Spinal cord (tissue), 10 donors: Measurements from ENCODE around the gene NTRK2. TPM values are rescaled to one million over a fixed set of nuclear protein-coding genes. Genes with fewer than 3 reads are reported as not detected.

Experiments
- DNase-seq, 6 donors: peaks; one replicate each; pipeline versions ENCODE4 v3.0.0 to v3.0.0-alpha.2; 2013 to 2015; ENCODE audit warnings: low spot score in 6 of 6, low read depth in 4 of 6
- H3K27ac ChIP-seq: one replicate; pipeline ENCODE4 v1.5.1; 2013; ENCODE audit warnings: low read depth, low read length, control low read depth
- H3K27me3 ChIP-seq: one replicate; pipeline ENCODE4 v1.6.1; 2013; ENCODE audit warnings: low read length; ENCODE audit not compliant: control insufficient read depth, insufficient read depth
- H3K36me3 ChIP-seq: one replicate; pipeline ENCODE4 v1.6.1; 2013; ENCODE audit warnings: low read length; ENCODE audit not compliant: control insufficient read depth, insufficient read depth
- H3K4me1 ChIP-seq: one replicate; pipeline ENCODE4 v1.6.1; 2013; ENCODE audit warnings: low read length; ENCODE audit not compliant: control insufficient read depth, insufficient read depth
- H3K4me3 ChIP-seq: one replicate; pipeline ENCODE4 v1.5.1; 2013; ENCODE audit warnings: low read depth, low read length, control low read depth
- H3K9me3 ChIP-seq: one replicate; pipeline ENCODE4 v1.6.1; 2013; ENCODE audit warnings: low read length; ENCODE audit not compliant: control insufficient read depth, insufficient read depth
- WGBS: methylation state at CpG from one replicate; pipeline ENCODE4 v1.1.5; 2013; ENCODE audit warnings: missing lambda C conversion rate; ENCODE audit not compliant: insufficient coverage; 5-methylcytosine and 5-hydroxymethylcytosine counted together
- polyA plus RNA-seq, 2 donors: library from polyadenylated mRNA; unstranded; fragments of 120-200 nt; gene quantifications; one replicate each; pipeline ENCODE4 v1.2.1, GENCODE V29; 2013; ENCODE audit not compliant: insufficient read length in 2 of 2
- total RNA-seq, 2 donors: library from RNA; depleted of rRNA in 1 of 2; stranded (reverse); fragments of 120-200 nt in 1 of 2; fragments of >200 nt in 1 of 2; gene quantifications; one replicate each; pipeline versions ENCODE4 v1.2.3 to v1.2.4, GENCODE V29; 2013 to 2014
- donor health status: healthy.

NTRK2 gene
- total and polyA plus RNA-seq, 4 donors, result 119 to 185 (median 146) TPM

DNA sequence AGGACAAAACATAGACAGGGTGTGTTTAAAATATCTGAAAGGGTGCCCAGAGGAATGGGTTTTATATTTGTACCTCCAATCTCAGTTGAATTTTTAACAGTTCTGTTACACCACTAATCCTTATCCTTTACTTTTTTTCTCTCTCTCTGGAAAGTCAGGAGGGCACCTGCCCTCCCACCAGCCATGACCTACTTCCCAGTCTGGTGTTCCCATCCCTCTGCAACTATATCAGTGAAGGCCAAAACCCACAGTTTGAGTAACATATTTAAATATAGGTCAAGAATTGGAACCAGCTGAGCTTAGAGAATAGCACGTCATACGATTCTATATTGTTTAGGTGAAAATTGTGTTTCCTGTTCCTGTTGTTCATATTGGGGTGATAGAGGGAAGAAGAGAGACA, 229.8 kb downstream of the NTRK2 start:
- Histone ChIP-seq H3K36me3 (no peaks in the 10 kb centered on the region), H3K4me3 (no peak overlapping the region), H3K4me1 (peaks cover 17% of the 10 kb centered on the region), H3K27ac (no peak overlapping the region), H3K9me3 (no peaks in the 10 kb centered on the region), H3K27me3 (no peaks in the 10 kb centered on the region)
- WGBS, result 86% methylated on average over 2 of the region's 2 CpGs
- DNase-seq, result no peak

DNA sequence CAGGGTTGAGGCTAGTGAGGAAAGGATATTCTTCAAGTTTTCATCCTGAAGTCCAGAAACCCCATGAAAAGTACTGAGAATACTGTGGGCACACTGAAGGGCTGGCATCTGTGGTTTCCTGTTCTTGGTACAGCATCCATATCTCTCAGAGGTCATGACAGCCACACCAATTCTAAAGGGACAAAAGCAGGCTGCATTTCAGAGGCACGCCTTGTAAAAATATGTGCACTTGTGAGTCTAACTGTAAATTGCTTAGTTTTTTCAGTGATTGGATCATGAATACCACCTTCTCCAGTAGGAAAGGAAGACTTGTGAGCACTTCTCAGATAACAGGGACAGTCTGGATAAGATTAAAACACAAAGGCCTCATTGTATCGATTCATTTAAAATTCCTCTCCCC, 230.9 kb downstream of the NTRK2 start:
- no peak for DNase-seq
- Histone ChIP-seq H3K4me1 (peaks cover 17% of the 10 kb centered on the region), H3K9me3 (no peaks in the 10 kb centered on the region), H3K4me3 (no peak overlapping the region), H3K27ac (no peak overlapping the region), H3K36me3 (no peaks in the 10 kb centered on the region), H3K27me3 (no peaks in the 10 kb centered on the region)
- WGBS, result 90% methylated on average over 2 of the region's 2 CpGs

DNA sequence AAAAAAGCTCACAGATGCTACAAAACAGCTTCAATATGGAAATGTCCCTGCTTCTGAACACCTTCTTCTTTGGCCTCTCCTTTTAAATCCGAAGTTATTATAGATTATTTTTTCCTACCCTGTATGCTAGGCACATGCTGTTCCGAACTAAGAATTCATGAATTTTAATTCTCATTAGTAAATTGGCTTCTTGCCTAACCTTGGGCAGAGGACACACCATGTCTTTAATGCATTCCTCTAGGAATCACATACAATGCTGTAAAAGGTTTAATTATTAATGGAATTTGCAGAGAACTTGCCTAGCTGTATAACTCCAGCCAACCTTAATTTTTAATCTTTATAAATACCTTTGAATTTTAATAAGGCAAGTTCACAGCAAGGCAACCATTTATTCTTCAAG, 234.4 kb downstream of the NTRK2 start:
- Histone ChIP-seq H3K36me3 (no peaks in the 10 kb centered on the region), H3K4me3 (no peak overlapping the region), H3K4me1 (no peaks in the 10 kb centered on the region), H3K27ac (no peak overlapping the region), H3K9me3 (no peaks in the 10 kb centered on the region), H3K27me3 (no peaks in the 10 kb centered on the region)
- no CpG with 5 or more reads among the region's 2 CpGs for WGBS
- no peak for DNase-seq

DNA sequence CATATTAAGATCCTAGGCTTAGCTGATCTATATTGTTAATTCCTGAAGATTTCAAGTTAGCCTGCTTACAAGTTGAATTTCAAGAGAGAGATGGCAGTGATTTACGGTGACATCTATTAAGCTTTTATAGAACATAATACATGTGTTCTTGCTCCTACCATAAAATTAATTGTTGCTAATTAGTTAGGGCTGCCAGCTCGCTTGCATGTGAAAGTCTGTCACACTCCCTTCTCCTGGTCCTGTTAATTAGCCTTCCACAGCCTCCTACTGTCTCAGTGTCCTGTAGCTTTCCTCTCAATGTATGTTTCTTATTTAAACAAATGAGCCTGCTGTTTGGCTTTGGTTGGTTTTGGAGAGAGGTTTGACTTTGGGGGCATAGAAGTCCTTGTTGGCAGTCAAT, 247.2 kb downstream of the NTRK2 start:
- Histone ChIP-seq H3K36me3 (no peaks in the 10 kb centered on the region), H3K4me1 (peaks cover 7% of the 10 kb centered on the region), H3K27me3 (no peaks in the 10 kb centered on the region), H3K4me3 (no peak overlapping the region), H3K27ac (no peak overlapping the region), H3K9me3 (no peaks in the 10 kb centered on the region)
- DNase-seq, result peak in 2 of 6 donors; percentile 50 to 83
- no CpG with 5 or more reads among the region's 2 CpGs for WGBS

DNA sequence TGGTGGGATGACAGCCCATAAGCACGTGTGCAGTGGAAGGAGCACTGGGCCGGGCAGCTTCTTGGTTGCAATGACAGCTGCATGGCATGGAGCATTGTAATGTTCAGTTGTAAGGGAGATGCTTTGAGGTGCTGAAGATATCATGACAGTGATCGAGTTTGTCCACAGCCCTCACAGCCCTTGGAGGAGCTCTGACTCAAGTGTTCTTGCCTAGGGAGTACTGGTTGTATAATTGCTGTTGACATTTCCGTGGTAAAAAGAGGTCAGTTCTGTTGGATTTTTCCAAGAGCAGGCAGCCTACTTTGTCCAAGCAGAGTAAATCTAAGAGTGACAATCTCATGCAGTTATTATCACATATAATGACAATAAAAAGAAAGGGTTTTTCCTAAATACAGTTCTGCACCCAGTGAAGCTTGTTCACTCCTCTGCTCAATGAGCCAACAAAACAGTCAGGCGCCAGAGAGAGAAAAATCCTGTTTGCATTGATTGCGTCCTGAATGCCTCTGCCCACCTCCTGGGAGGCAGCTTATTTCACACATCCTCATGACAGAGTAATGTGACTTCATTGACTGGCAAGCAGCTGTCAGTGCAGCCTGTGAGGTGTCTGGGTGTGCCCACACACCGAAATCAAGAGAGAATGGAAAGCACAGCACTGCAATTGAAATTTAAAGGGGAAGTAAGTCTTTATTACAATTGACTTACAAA, 248.0 kb downstream of the NTRK2 start:
- WGBS, result 46% methylated on average over 4 of the region's 7 CpGs
- H3K4me3 ChIP-seq, result no peak overlapping the region
- no peaks in the 10 kb centered on the region for H3K27me3 ChIP-seq
- peaks cover 7% of the 10 kb centered on the region for H3K4me1 ChIP-seq
- no peak overlapping the region for H3K27ac ChIP-seq
- H3K9me3 ChIP-seq, result no peaks in the 10 kb centered on the region
- DNase-seq, result peak in 3 of 6 donors; percentile 37 to 91 (median 74)
- H3K36me3 ChIP-seq, result no peaks in the 10 kb centered on the region

DNA sequence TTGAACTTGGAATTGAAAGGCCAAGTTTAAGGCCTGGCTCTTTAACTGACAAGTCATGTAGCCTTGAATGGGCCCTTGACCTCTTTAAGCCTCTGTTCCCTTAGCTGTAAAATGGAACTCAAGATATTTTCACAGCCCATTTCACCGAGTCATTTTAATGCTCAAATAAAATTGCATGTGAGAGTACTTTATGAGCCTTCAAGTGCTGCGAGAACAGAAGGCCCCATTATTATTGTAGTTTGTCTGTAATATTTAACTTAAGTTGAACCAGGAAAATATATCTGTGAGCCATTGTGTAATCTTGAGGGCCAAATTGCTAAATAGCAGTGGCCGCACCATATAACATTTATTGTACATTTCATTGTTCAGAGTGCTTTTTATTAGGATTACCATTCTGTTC, 249.9 kb downstream of the NTRK2 start:
- Histone ChIP-seq H3K27me3 (no peaks in the 10 kb centered on the region), H3K9me3 (no peaks in the 10 kb centered on the region), H3K36me3 (no peaks in the 10 kb centered on the region), H3K4me3 (no peak overlapping the region), H3K4me1 (peaks cover 7% of the 10 kb centered on the region), H3K27ac (no peak overlapping the region)
- no peak for DNase-seq
- no CpG with 5 or more reads among the region's 3 CpGs for WGBS

DNA sequence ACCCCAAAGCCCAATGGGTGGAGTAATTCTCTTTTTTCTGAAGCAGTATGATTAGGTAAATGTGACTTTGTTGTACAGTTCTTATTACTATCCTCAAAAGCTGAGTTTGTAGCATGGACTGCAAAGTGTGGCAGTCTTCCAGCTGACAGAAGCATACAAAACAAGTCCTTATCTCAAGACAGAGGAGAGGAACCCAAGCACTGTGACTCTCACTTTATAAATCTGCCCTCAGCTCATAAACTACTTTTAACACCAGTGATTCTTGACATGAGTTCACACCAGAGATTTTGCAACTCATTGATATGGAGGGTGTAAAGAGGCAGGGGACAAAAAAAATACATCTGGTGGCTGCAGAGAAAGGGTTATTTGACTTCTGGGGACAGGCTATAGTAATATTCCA, 251.6 kb downstream of the NTRK2 start:
- Histone ChIP-seq H3K27ac (no peak overlapping the region), H3K4me3 (no peak overlapping the region), H3K9me3 (no peaks in the 10 kb centered on the region), H3K36me3 (no peaks in the 10 kb centered on the region), H3K4me1 (peaks cover 7% of the 10 kb centered on the region), H3K27me3 (no peaks in the 10 kb centered on the region)
- DNase-seq, result no peak

DNA sequence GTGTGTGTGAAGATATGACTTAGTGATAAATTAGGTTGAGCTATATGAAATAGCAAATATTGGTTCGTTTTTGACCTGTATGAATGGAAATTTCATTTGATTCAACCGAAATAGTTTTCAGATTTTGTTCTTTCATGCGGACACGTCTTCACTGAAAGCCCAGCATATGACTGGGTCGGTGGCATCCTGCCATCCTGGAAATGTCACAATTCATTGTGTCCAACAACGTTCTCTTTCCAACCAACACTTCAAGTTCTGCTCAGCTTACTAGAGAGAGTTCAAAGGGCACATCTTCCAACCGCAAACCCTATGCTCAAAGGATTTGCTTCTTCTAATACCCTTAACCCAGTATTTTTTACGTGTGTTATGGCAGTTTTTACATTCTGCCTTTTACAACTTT, 252.5 kb downstream of the NTRK2 start:
- no peak overlapping the region for H3K4me3 ChIP-seq
- H3K27me3 ChIP-seq, result no peaks in the 10 kb centered on the region
- H3K4me1 ChIP-seq, result peaks cover 7% of the 10 kb centered on the region
- H3K27ac ChIP-seq, result no peak overlapping the region
- H3K36me3 ChIP-seq, result no peaks in the 10 kb centered on the region
- no peaks in the 10 kb centered on the region for H3K9me3 ChIP-seq
- no peak for DNase-seq
- 80% methylated on average over 7 of the region's 8 CpGs for WGBS

DNA sequence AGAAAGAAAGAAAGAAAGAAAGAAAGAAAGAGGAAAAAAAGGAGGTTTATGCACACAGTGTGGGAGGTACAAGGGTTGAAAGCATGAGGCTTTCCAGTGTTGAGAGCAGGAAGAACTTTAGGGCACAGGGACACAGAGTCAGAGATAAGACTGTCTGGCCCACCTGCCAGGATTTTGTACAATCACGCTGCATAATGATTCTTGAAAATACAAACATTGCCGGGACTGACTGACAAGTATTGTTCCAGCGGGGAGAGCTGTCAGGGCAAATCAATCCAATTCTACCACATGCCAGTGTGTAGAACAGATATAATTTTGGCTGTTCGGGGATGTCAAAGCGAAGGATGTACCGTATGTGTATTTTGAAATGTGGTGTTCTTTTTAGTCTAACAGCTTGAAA, 254.7 kb downstream of the NTRK2 start:
- Histone ChIP-seq H3K36me3 (no peaks in the 10 kb centered on the region), H3K4me3 (no peak overlapping the region), H3K27me3 (no peaks in the 10 kb centered on the region), H3K9me3 (no peaks in the 10 kb centered on the region), H3K4me1 (no peaks in the 10 kb centered on the region), H3K27ac (no peak overlapping the region)
- DNase-seq, result peak in 1 of 6 donors; percentile 75
- no CpG with 5 or more reads among the region's 6 CpGs for WGBS

DNA sequence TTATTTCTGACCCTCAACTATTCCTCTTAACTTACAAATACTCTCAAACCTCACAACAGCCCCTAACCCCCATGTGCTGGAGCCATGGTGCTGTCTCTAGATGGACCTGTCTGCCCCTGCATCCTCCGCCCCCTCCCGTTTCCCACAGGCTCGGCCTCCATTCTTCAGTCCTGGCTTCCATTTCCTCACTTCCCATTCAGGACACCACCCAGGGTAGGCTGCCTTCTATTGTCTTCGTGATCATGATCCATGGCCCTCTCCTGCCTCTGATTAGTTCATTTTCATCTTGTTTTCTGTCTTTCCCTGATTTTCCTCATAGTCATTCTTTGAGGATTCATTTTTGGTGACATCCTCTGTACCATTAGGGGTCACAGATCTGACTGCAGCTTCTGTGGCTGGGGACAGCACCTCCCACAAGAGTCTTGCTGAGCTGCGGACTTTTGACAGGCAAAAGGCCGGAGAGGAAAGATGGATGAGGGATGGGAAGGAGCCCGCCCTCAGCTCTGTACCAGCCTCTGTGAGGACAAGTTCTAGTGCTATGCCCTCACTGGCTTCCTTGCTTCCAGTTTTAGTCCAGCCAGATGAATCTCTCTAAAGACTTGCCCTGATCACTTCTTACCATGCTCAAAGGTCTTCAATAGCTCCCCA, 255.8 kb downstream of the NTRK2 start:
- Histone ChIP-seq H3K4me3 (no peak overlapping the region), H3K36me3 (no peaks in the 10 kb centered on the region), H3K9me3 (no peaks in the 10 kb centered on the region), H3K27ac (no peak overlapping the region), H3K27me3 (no peaks in the 10 kb centered on the region), H3K4me1 (no peaks in the 10 kb centered on the region)
- WGBS, result 69% methylated on average over 4 of the region's 7 CpGs
- no peak for DNase-seq
